Measurements from ENCODE around the gene WSB1.

GRCh38 chr17:27343977-27344607 lies 50.2 kb downstream of the WSB1 start:
- no peak for TF ChIP-seq CTCF (conservative IDR thresholded peaks at IDR 0.05; ENCODE audit: low read depth, low read length)
- no peak for TF ChIP-seq EZH2 (IDR thresholded peaks at IDR 0.05; ENCODE audit: borderline replicate concordance, low read depth, low read length, poor library complexity, severe bottlenecking)

Measured in A673 (cell line).